Measurements from ENCODE around the gene ZBTB3.
A peak's percentile ranks its signal among the peaks of the same experiment; 100 is the strongest.
"Not testable (repeated sequence)": the region's sequence is repeated elsewhere in the genome, so short reads cannot be mapped to it uniquely, and the experiment has no call there.

Gene ZBTB3

DNA sequence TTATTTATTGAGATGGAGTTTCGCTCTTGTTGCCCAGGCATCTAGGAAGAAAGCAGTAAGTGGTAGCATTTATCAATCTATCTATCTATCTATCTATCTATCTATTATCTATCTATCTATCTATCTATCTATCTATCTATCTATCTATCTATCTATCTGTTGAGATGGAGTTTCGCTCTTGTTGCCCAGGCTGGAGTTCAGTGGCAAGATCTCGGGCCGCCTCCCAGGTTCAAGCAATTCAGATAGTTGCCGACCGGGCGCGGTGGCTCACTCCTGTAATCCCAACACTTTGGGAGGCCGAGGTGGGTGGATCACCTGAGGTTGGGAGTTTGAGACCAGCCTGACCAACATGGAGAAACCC, 6.9 kb upstream of the ZBTB3 start:
- not testable (repeated sequence) for H3K4me3 ChIP-seq (ENCODE audit: low read depth, low read length); DNase-seq (ENCODE audit: low read depth)

- no peak overlapping the region for H3K4me3 ChIP-seq (ENCODE audit: low read depth, low read length)
- DNase-seq (ENCODE audit: low read depth) = no peak
Measured at GRCh38 chr11:62757846-62758788, 4.2 kb upstream of the ZBTB3 start.

DNA sequence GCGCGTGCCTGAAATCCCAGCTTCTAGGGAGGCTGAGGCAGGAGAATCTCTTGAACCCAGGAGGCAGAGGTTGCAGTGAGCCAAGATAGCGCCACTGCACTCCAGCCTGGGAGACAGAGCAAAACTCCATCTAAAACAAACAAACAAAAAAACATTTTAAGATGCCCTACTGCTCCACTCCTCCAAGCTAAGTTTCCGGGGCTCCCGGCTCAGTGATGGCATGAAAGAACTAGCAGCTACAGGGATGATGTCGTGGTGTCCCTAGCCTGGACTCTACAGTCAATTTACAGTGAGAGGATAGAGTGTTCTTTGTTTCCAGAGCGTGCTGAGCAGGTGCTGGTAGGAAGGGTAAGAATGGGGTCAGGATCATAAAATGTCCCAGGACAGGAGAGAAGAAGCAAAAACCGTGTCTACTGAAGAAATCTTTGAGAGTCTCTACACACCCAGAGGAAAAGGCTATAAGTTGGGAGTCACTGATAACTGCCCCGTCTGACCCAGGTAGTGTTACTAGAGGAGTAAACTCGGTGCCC, 1.2 kb upstream of the ZBTB3 start:
- DNase-seq (ENCODE audit: low read depth) = no peak
- no peak overlapping the region for H3K4me3 ChIP-seq (ENCODE audit: low read depth, low read length)

DNA sequence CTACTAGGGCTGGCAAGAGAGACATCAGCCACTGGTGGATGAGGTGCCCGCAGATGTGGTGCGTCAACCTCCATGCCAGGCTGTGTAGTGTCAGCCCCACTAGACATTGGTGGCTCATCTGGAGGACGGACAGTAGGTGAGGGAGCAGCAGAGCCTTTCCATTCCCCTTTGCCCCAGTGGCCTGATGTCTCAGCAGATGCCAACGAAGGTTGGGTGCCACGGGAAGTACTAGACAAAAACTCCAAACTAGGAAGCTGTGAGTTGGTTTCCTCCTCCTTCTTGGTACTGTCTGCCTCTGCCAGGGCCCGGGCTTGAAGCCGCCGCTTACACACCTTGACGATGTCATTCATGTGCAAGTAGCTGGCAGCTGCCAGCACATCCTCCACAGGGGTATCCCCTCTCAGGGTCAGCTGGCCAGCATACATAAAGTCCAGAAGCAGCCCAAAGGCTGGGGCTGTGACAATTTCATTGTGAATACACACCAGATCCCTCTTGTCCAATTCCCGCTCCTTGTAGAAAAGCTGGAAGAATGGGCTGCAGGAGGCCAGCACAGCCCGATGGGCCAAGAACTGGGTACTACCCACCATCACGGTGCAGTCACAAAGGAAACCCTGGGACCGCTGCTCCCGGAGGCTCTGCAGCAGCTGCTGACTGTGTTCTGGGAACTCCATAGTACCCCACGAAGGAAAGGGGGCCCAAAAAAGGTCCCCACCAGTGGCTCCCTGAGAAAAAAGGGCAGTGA, 795 bp downstream of the ZBTB3 start:
- no peak for DNase-seq (ENCODE audit: low read depth)
- peak overlapping the region; percentile 67 for H3K4me3 ChIP-seq (ENCODE audit: low read depth, low read length)

- no peak for DNase-seq (ENCODE audit: low read depth)
Measured at GRCh38 chr11:62752177-62752785, 1.7 kb downstream of the ZBTB3 start.

GRCh38 chr11:62749931-62750330, 4.0 kb downstream of the ZBTB3 start:
- DNase-seq (ENCODE audit: low read depth); H3K4me3 ChIP-seq (ENCODE audit: low read depth, low read length): not testable (repeated sequence)

More at GRCh38 chr11:62752177-62752785, 1.7 kb downstream of the ZBTB3 start:
- H3K4me3 ChIP-seq (ENCODE audit: low read depth, low read length) = no peak overlapping the region

GRCh38 chr11:62747475-62748160, 6.3 kb downstream of the ZBTB3 start:
- no peak for DNase-seq (ENCODE audit: low read depth)
- no peak overlapping the region for H3K4me3 ChIP-seq (ENCODE audit: low read depth, low read length)

- DNase-seq (ENCODE audit: low read depth) = no peak
Measured at GRCh38 chr11:62737196-62737595, 16.8 kb downstream of the ZBTB3 start.

GRCh38 chr11:62732830-62733229, 21.1 kb downstream of the ZBTB3 start:
- H3K4me3 ChIP-seq (ENCODE audit: low read depth, low read length) = no peak overlapping the region
- no peak for DNase-seq (ENCODE audit: low read depth)

More at GRCh38 chr11:62737196-62737595, 16.8 kb downstream of the ZBTB3 start:
- H3K4me3 ChIP-seq (ENCODE audit: low read depth, low read length) = no peak overlapping the region

DNA sequence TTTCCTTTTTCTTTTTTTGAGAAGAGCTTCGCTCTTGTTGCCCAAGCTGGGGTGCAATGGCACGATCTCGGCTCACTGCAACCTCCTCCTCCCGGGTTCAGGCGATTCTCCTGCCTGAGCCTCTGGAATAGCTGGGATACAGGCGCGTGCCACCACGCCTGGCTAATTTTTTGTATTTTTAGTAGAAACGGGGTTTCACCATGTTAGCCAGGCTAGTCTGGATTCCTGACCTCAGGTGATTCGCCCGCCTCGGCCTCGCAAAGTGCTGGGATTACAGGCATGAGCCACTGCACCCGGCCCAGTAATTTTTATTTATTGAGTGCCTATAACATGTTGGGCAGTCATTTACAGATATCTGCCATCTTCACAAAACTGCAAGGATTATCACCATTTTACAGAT, 23.9 kb downstream of the ZBTB3 start:
- H3K4me3 ChIP-seq (ENCODE audit: low read depth, low read length) = peak overlapping the region; percentile 99
- not testable (repeated sequence) for DNase-seq (ENCODE audit: low read depth)

GRCh38 chr11:62728171-62728988, 25.6 kb downstream of the ZBTB3 start, which contains the start of gene TTC9C:
Gene TTC9C, plus strand, starts transcription at chr11:62728486. Its CDS starts 363 bp downstream, at chr11:62728849.
- H3K4me3 ChIP-seq (ENCODE audit: low read depth, low read length) = peak within 1 kb of the TSS; percentile 99
- peak; percentile 60 for DNase-seq (ENCODE audit: low read depth)

GRCh38 chr11:62727872-62728170, 26.1 kb downstream of the ZBTB3 start:
- peak overlapping the region; percentile 99 for H3K4me3 ChIP-seq (ENCODE audit: low read depth, low read length)
- peak; percentile 90 for DNase-seq (ENCODE audit: low read depth)

DNA sequence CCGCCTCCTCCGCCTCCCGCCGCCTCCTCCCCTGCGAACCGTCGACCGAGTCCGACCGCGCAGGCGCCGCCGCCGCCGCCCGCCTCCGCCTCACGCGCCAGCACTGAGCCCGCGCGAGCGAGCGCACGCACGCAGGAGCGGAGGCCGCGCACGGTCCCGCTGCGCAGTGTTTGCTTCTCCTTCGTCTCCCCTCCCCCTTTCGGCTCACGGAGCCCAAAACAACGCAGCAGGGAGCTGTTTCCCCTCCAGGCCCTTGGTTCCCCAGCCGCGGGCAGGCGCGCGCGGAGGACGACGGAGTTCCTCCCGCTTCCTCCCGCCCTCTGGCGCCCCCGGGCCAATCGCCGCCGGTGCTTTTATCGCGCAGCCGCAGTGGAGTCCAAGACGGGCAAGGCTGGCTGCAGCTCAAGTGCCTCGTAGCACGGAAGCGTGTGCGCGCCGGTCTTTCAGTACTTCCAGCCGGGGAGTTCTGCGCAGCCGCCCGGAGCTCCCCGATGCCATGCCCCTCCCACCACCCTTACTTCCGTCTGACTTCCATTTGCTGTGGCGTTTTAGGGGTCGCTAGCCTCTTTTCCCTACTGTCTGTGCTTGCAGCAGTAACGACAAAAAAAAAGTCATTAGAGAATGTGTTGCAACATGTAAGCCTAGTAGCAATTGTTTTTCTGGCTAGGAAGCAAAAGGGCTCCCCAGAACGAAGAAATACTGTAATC, 26.6 kb downstream of the ZBTB3 start, which contains the start of gene HNRNPUL2:
TSS of gene HNRNPUL2 (minus strand) at position 293 of the 707 bp plus-strand sequence. CDS start 301 bp downstream, outside the sequence.
- peak; percentile 97 for DNase-seq (ENCODE audit: low read depth)
- peak within 1 kb of the TSS; percentile 99 for H3K4me3 ChIP-seq (ENCODE audit: low read depth, low read length)

DNA sequence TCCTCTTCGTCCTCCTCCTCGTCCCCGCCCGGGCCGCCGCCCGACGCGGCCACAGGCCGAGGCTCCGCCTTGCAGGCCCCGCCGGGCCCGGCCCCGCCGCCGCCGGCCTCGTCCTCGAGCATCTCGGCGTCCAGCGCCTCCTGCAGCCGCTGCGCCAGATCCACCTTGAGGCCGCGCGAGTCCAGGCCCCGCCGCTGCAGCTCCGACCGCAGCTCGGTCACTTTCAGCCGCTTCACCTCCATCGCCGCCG, 27.1 kb downstream of the ZBTB3 start:
- H3K4me3 ChIP-seq (ENCODE audit: low read depth, low read length) = peak overlapping the region; percentile 99
- DNase-seq (ENCODE audit: low read depth) = no peak

- DNase-seq (ENCODE audit: low read depth) = no peak
- H3K4me3 ChIP-seq (ENCODE audit: low read depth, low read length) = peak overlapping the region; percentile 99
Measured at GRCh38 chr11:62726156-62726914, 27.6 kb downstream of the ZBTB3 start.

DNA sequence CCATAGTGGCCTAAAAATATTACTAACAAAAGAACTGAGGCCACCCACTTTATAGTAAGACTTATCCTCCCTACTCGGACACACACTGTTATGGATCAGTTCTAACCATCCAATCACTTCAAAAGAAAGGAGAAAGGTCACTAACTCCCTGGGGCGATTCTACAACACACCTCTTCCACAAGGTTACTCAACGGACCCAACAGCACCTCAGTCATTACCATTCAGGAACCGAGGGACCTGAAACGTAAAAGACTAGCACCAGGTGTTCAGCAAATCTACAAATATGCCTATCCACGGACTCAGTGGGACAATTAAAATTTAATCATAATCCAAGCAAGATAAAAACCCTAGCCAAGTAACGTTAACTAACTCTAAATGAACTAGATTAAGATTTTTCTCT, 28.3 kb downstream of the ZBTB3 start:
- H3K4me3 ChIP-seq (ENCODE audit: low read depth, low read length) = peak overlapping the region; percentile 99
- DNase-seq (ENCODE audit: low read depth) = no peak

- peak overlapping the region; percentile 99 for H3K4me3 ChIP-seq (ENCODE audit: low read depth, low read length)
- no peak for DNase-seq (ENCODE audit: low read depth)
Measured at GRCh38 chr11:62724171-62724570, 29.8 kb downstream of the ZBTB3 start.

Data from skeletal muscle cell (primary cell).